OCI-M2 (cell line): ENCODE data around the gene MYO1H.
"Not testable (repeated sequence)": the region's sequence is repeated elsewhere in the genome, so short reads cannot be mapped to it uniquely, and the experiment has no call there.

Experiments
- DNase-seq: peaks from one replicate; lab custom pipeline; 2025; ENCODE audit not compliant: unreplicated experiment; lab: John Stamatoyannopoulos, UW

MYO1H gene

GRCh38 chr12:109394891-109395290 is 47.2 kb downstream of the MYO1H start:
- DNase-seq, result no peak

GRCh38 chr12:109404841-109405240 is 57.1 kb downstream of the MYO1H start:
- not testable (repeated sequence) for DNase-seq

GRCh38 chr12:109406147-109406546 is 58.4 kb downstream of the MYO1H start:
- not testable (repeated sequence) for DNase-seq

GRCh38 chr12:109418848-109419480 is 71.3 kb downstream of the MYO1H start:
- no peak for DNase-seq

GRCh38 chr12:109421355-109422087 is 73.8 kb downstream of the MYO1H start:
- no peak for DNase-seq

- DNase-seq, result no peak
These were observed 74.6 kb downstream of the MYO1H start for GRCh38 chr12:109422251-109422650.

GRCh38 chr12:109423392-109423791 is 75.7 kb downstream of the MYO1H start:
- no peak for DNase-seq

- DNase-seq, result no peak
These were observed 80.4 kb downstream of the MYO1H start for GRCh38 chr12:109428037-109428629.

- not testable (repeated sequence) for DNase-seq
These were observed 81.1 kb downstream of the MYO1H start for GRCh38 chr12:109428804-109429203.

GRCh38 chr12:109430244-109430643 is 82.5 kb downstream of the MYO1H start:
- DNase-seq, result no peak

GRCh38 chr12:109432431-109432830 is 84.7 kb downstream of the MYO1H start:
- no peak for DNase-seq

- DNase-seq, result peak; percentile 4
These were observed 85.2 kb downstream of the MYO1H start for GRCh38 chr12:109432842-109433304.

- no peak for DNase-seq
These were observed 85.9 kb downstream of the MYO1H start for GRCh38 chr12:109433618-109434017.

- DNase-seq, result no peak
These were observed 86.9 kb downstream of the MYO1H start for GRCh38 chr12:109434582-109434981.

- DNase-seq, result no peak
These were observed 87.9 kb downstream of the MYO1H start for GRCh38 chr12:109435428-109436187.

GRCh38 chr12:109436188-109436560 is 88.5 kb downstream of the MYO1H start:
- no peak for DNase-seq

- no peak for DNase-seq
These were observed 91.5 kb downstream of the MYO1H start for GRCh38 chr12:109439181-109439580.

GRCh38 chr12:109439951-109440350 is 92.3 kb downstream of the MYO1H start:
- DNase-seq, result not testable (repeated sequence)

- DNase-seq, result no peak
These were observed 93.3 kb downstream of the MYO1H start for GRCh38 chr12:109440851-109441490.

GRCh38 chr12:109443794-109444193 is 96.1 kb downstream of the MYO1H start:
- no peak for DNase-seq

- DNase-seq, result no peak
These were observed 96.6 kb downstream of the MYO1H start for GRCh38 chr12:109444259-109444658.
